GM18873 (cell line): Measurements from ENCODE around the gene GNG13.
"Not testable (repeated sequence)": the region's sequence is repeated elsewhere in the genome, so short reads cannot be mapped to it uniquely, and the experiment has no call there.

Experiments
- ATAC-seq: cut with Tn5 transposase; IDR thresholded peaks from one replicate; pipeline ENCODE4 v1.9.1; 2021; ENCODE audit warnings: mild to moderate bottlenecking, moderate library complexity, moderate number of reproducible peaks; ENCODE audit not compliant: unreplicated experiment, low FRiP score

GNG13 gene

GRCh38 chr16:799948-800833 lies at the start of gene GNG13:
TSS of gene GNG13 (minus strand) at chr16:800734. CDS start at chr16:799077, 1,657 bp downstream.
- no peak for ATAC-seq

GRCh38 chr16:848510-849253 lies 48.1 kb upstream of the GNG13 start:
- ATAC-seq, result no peak

GRCh38 chr16:847681-848445 lies 47.3 kb upstream of the GNG13 start:
- no peak for ATAC-seq

- ATAC-seq, result no peak
Measured at GRCh38 chr16:847151-847550, 46.6 kb upstream of the GNG13 start.

- no peak for ATAC-seq
Measured at GRCh38 chr16:845351-845745, 44.8 kb upstream of the GNG13 start.

GRCh38 chr16:844638-845350 lies 44.3 kb upstream of the GNG13 start:
- no peak for ATAC-seq

- ATAC-seq, result no peak
Measured at GRCh38 chr16:843771-844170, 43.2 kb upstream of the GNG13 start.

- no peak for ATAC-seq
Measured at GRCh38 chr16:842711-843560, 42.4 kb upstream of the GNG13 start.

- no peak for ATAC-seq
Measured at GRCh38 chr16:842061-842476, 41.5 kb upstream of the GNG13 start.

GRCh38 chr16:841455-842060 lies 41.0 kb upstream of the GNG13 start:
- ATAC-seq, result no peak

GRCh38 chr16:840561-841454 lies 40.3 kb upstream of the GNG13 start:
- no peak for ATAC-seq

- ATAC-seq, result no peak
Measured at GRCh38 chr16:839643-840408, 39.3 kb upstream of the GNG13 start.

GRCh38 chr16:838741-839140 lies 38.2 kb upstream of the GNG13 start:
- ATAC-seq, result no peak

- ATAC-seq, result not testable (repeated sequence)
Measured at GRCh38 chr16:836822-837221, 36.3 kb upstream of the GNG13 start.

GRCh38 chr16:836221-836620 lies 35.7 kb upstream of the GNG13 start:
- no peak for ATAC-seq

- no peak for ATAC-seq
Measured at GRCh38 chr16:835373-835772, 34.8 kb upstream of the GNG13 start.

GRCh38 chr16:833411-833810 lies 32.9 kb upstream of the GNG13 start:
- ATAC-seq, result no peak
